Lung (tissue), 12 donors: ENCODE measurements around the gene ATP5MC3. TPM values are rescaled to one million over a fixed set of nuclear protein-coding genes. Genes with fewer than 3 reads are reported as not detected.

ENCODE experiments used
- ATAC-seq: fragments of 200-7000 bp; cut with Tn5 transposase; one replicate; pipeline ENCODE4 v1.9.1; 2020; ENCODE audit warnings: moderate number of reproducible peaks; ENCODE audit not compliant: insufficient read depth, low FRiP score
- DNase-seq, 3 donors: peaks; one replicate each; pipeline ENCODE4 v3.0.0-alpha.2; 2013 to 2017
- H3K27ac ChIP-seq, 2 donors: one replicate each; pipeline ENCODE4 v1.5.1; 2013; ENCODE audit warnings: mild to moderate bottlenecking in 2 of 2, moderate library complexity in 2 of 2, control low read depth in 1 of 2, inconsistent platforms in 1 of 2, low read depth in 1 of 2, low read length in 1 of 2
- H3K27me3 ChIP-seq, 3 donors: one replicate each; pipeline ENCODE4 v1.5.1; 2013; ENCODE audit warnings: low read length in 2 of 3; ENCODE audit not compliant: control insufficient read depth in 3 of 3, insufficient read depth in 3 of 3
- H3K36me3 ChIP-seq, 4 donors: one replicate each; pipeline ENCODE4 v1.5.1; 2013; ENCODE audit warnings: low read length in 4 of 4, mild to moderate bottlenecking in 1 of 4, moderate library complexity in 1 of 4; ENCODE audit not compliant: control insufficient read depth in 4 of 4, insufficient read depth in 4 of 4
- H3K4me1 ChIP-seq, 5 donors: one replicate each; pipeline ENCODE4 v1.5.1; 2013; ENCODE audit warnings: low read length in 5 of 5, mild to moderate bottlenecking in 2 of 5, moderate library complexity in 1 of 5; ENCODE audit not compliant: control insufficient read depth in 5 of 5, insufficient read depth in 5 of 5
- H3K4me3 ChIP-seq: one replicate; pipeline ENCODE4 v1.5.1; 2013; ENCODE audit warnings: mild to moderate bottlenecking, control low read depth, moderate library complexity
- H3K9ac ChIP-seq, 2 donors: one replicate each; pipeline ENCODE4 v1.5.1; 2013; ENCODE audit warnings: low read length in 2 of 2, control low read depth in 1 of 2; ENCODE audit not compliant: insufficient read depth in 1 of 2
- H3K9me3 ChIP-seq, 4 donors: one replicate each; pipeline ENCODE4 v1.5.1; 2013; ENCODE audit warnings: low read length in 3 of 4, mild to moderate bottlenecking in 1 of 4, moderate library complexity in 1 of 4; ENCODE audit not compliant: control insufficient read depth in 4 of 4, insufficient read depth in 3 of 4
- WGBS, 2 donors: extraction: QIAGEN DNeasy Blood & Tissue Kit; methylation state at CpG; one replicate each; pipeline ENCODE4 v1.1.7; 2013; 5-methylcytosine and 5-hydroxymethylcytosine counted together
- polyA plus RNA-seq, 2 donors: library from polyadenylated mRNA; stranded (reverse); fragments of 200-250 nt; gene quantifications; one replicate each; pipeline ENCODE4 v1.2.1, GENCODE V29; 2013
- total RNA-seq, 2 donors: library from RNA; depleted of rRNA in 1 of 2; stranded (reverse); fragments of >200 nt in 1 of 2; gene quantifications; one replicate each; pipeline ENCODE4 v1.2.1, GENCODE V29; 2014 to 2021
- TF ChIP-seq, protein P1 (sequence below): IDR thresholded peaks from 2 replicates; pipeline ENCODE4 v1.5.1; 2012; ENCODE audit warnings: mild to moderate bottlenecking; ENCODE audit errors: control extremely low read depth, extremely low read depth
- donor health status: control.
- donor health status: control.
- donor health status: Bipolar disorder and iron deficiency.
- donor health status: healthy.
- donor health status: DM: yes; HTN: yes; CAD: no.

ATP5MC3 gene
- total and polyA plus RNA-seq, 4 donors: 72.0 to 255 (median 177) TPM

DNA sequence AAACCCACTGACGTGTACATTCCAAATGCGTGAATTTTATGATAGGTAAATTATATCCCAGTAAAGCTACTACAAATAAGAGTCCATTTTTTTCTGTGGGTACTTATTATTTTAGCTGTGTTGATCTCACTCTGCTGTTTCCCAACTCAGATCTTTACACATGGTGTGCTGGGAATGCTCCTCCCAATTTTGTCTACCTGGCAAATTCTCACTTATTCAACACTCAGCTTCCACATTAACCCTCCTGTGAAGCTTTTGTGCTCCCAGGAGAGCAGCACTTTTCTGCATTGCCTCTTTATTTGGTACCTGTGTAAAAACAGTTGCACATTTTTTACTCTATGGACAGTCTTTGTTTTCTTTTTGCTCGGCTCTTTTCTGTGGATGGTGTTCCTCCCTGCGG is 38.6 kb upstream of the ATP5MC3 start:
- Histone ChIP-seq H3K27me3 (no peaks in the 10 kb centered on the region), H3K36me3 (no peaks in the 10 kb centered on the region), H3K9me3 (no peaks in the 10 kb centered on the region), H3K9ac (no peak overlapping the region), H3K4me3 (no peak overlapping the region), H3K4me1 (no peaks in the 10 kb centered on the region), H3K27ac (no peak overlapping the region)
- 91 to 93% methylated on average over 4 of the region's 4 CpGs for WGBS, 2 donors
- ATAC-seq (no peak), DNase-seq (no peak)
- TF ChIP-seq, protein P1, sequence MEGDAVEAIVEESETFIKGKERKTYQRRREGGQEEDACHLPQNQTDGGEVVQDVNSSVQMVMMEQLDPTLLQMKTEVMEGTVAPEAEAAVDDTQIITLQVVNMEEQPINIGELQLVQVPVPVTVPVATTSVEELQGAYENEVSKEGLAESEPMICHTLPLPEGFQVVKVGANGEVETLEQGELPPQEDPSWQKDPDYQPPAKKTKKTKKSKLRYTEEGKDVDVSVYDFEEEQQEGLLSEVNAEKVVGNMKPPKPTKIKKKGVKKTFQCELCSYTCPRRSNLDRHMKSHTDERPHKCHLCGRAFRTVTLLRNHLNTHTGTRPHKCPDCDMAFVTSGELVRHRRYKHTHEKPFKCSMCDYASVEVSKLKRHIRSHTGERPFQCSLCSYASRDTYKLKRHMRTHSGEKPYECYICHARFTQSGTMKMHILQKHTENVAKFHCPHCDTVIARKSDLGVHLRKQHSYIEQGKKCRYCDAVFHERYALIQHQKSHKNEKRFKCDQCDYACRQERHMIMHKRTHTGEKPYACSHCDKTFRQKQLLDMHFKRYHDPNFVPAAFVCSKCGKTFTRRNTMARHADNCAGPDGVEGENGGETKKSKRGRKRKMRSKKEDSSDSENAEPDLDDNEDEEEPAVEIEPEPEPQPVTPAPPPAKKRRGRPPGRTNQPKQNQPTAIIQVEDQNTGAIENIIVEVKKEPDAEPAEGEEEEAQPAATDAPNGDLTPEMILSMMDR: no peak

DNA sequence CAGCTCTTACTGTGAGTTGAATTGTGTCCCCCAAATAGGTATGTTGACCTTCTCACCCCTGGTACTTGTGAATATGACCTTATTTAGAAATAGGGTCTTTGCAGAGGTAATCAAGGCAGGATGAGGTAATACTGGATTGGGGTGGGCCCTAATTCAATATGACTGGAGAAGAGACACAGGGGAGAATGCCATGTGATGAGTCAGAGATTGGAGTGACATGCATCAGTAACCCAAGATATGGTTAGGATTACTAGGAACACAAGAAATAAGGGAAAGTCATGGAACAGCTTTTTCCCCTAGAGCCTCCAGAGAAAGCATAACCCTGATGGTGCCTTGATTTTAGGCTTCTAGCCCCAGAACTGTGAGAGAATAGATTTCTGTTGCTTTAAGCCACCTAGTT is 37.0 kb upstream of the ATP5MC3 start:
- Histone ChIP-seq H3K4me1 (no peaks in the 10 kb centered on the region), H3K27ac (no peak overlapping the region), H3K9me3 (no peaks in the 10 kb centered on the region), H3K36me3 (no peaks in the 10 kb centered on the region), H3K27me3 (no peaks in the 10 kb centered on the region), H3K4me3 (no peak overlapping the region), H3K9ac (no peak overlapping the region)
- TF ChIP-seq, protein P1: no peak
- DNase-seq (no peak), ATAC-seq (no peak)

DNA sequence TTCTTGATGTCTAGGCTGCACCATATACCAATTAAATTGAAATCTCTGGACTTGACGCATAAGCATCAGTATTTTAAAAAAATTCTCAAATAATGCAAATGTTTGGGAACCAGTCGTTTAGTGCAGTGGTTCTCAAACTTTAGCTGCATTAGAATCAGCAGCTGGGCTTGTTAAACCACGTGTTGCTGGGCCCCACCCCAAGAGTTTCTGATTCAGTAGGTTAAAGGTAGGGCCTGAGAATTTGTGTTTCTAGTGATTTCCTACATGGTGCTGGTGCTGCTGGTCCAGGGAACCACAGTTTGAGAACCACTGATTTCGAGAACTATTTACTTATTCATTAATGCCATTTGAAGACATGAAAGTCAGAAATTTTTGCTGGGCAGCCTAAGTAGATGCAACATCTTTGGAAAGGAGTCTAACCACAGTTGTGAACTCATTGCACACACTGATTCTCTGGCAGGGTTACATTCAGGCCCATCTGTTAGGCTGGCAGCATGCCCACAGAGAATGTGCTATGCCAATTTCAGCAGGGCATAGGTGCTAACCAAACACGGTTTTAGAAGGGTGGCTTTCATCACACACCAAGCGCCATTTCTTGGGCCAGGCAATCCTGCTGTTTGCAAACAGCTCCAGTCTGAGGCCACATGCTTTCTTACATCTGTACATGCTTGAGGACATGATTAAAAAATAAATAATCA is 26.4 kb upstream of the ATP5MC3 start:
- no peak for ATAC-seq
- WGBS, 2 donors: 81 to 84% methylated on average over 6 of the region's 6 CpGs
- DNase-seq: peak; percentile 19 to 47 (median 40)

More for the DNA sequence above, 26.4 kb upstream of the ATP5MC3 start:
- Histone ChIP-seq H3K9me3 (no peaks in the 10 kb centered on the region), H3K4me3 (no peak overlapping the region), H3K27me3 (peaks cover 0 to 2% (median 0%) of the 10 kb centered on the region in 3 donors), H3K4me1 (peaks cover 0 to 3% (median 0%) of the 10 kb centered on the region in 5 donors), H3K9ac (no peak overlapping the region), H3K27ac (no peak overlapping the region), H3K36me3 (no peaks in the 10 kb centered on the region)
- TF ChIP-seq, protein P1: no peak
